Transverse colon (tissue), 4 donors: Measurements from ENCODE around the gene MAPK13.

Experiments
- CTCF ChIP-seq, 5 experiments: fragments of 200-600 bp in 3 of 5; fragments of 450-650 bp in 2 of 5; sonication (generic) in 3 of 5; IDR thresholded peaks; 1 replicate in 2 of 5; 2 replicates in 3 of 5; pipeline ENCODE4 v1.5.1; 2016 to 2017; ENCODE audit warnings: antibody characterized with exemption in 5 of 5, inconsistent platforms in 3 of 5, mild to moderate bottlenecking in 2 of 5, moderate library complexity in 1 of 5
- EP300 ChIP-seq: sonication (generic); formaldehyde crosslinking; IDR thresholded peaks from one replicate; pipeline ENCODE4 v1.6.1; 2017; ENCODE audit warnings: antibody characterized with exemption, low read depth
- POLR2A ChIP-seq: fragments of 450-650 bp; IDR thresholded peaks from one replicate; pipeline ENCODE4 v1.6.1; 2016; ENCODE audit warnings: antibody characterized with exemption, mild to moderate bottlenecking, moderate library complexity
- POLR2AphosphoS5 ChIP-seq, 3 donors: sonication (generic); formaldehyde crosslinking; IDR thresholded peaks; one replicate each; pipeline ENCODE4 v1.6.1; 2016; ENCODE audit warnings: antibody characterized with exemption in 3 of 3

GRCh38 chr6:36139991-36140710 lies 9.8 kb downstream of the MAPK13 start:
- TF ChIP-seq POLR2AphosphoS5 (IDR thresholded peaks at IDR 0.05) (no peak), POLR2A (no peak), CTCF (IDR thresholded peaks at IDR 0.05) (no peak), EP300 (no peak)
